GM12878 (cell line): Measurements from ENCODE around the gene TESK2. TPM values are rescaled to one million over a fixed set of nuclear protein-coding genes. Genes with fewer than 3 reads are reported as not detected.

ENCODE experiments used
- ATAC-seq: fragments of 200-7000 bp; cut with Tn5 transposase; 3 replicates; pipeline ENCODE4 v1.9.1; 2020; ENCODE audit warnings: mild to moderate bottlenecking, moderate library complexity
- BruUV-seq: library from RNA; stranded (reverse); fragments of 400-500 nt; replicated peaks from 2 replicates; lab custom pipeline; 2021; lab: Mats Ljungman, UMichigan
- CTCF ChIA-PET: fragments of 300-600 bp; sonication (Branson Sonifier 250); formaldehyde crosslinking; extraction: SDS; loops from one replicate; lab custom pipeline; 2021; ENCODE audit warnings: inconsistent platforms; lab: Yijun Ruan, JAX
- POLR2A ChIA-PET: fragments of 350-600 bp; formaldehyde crosslinking; extraction: SDS; loops from one replicate; lab custom pipeline; 2021; ENCODE audit warnings: inconsistent platforms; lab: Charles Lee
- RAD21 ChIA-PET: fragments of 300-600 bp; sonication (Branson Sonifier 250); formaldehyde crosslinking; loops from one replicate; lab custom pipeline; 2023; ENCODE audit warnings: antibody characterized with exemption; ENCODE audit not compliant: unreplicated experiment; lab: Charles Lee
- SMC1A ChIA-PET: fragments of 300-600 bp; sonication (Branson Sonifier 250); formaldehyde crosslinking; loops from one replicate; lab custom pipeline; 2023; ENCODE audit not compliant: unreplicated experiment, uncharacterized antibody; lab: Charles Lee
- DNase-seq: peaks from one replicate; pipeline ENCODE4 v3.0.0-alpha.2; 2011; ENCODE audit warnings: low read depth, low spot score
- FAIRE-seq: peaks from 3 replicates; lab custom pipeline; 2011; peaks lifted over from hg19 to GRCh38; lab: Jason Lieb, UNC
- H2AFZ ChIP-seq: 2 replicates; pipeline ENCODE4 v1.6.0; 2011; ENCODE audit warnings: low read depth, low read length, control low read depth; ENCODE audit not compliant: control insufficient read depth
- H3K27ac ChIP-seq: 2 replicates; pipeline ENCODE4 v1.5.1; 2011; ENCODE audit warnings: control low read depth; ENCODE audit not compliant: control insufficient read depth, insufficient read depth
- H3K27me3 ChIP-seq, 2 experiments: replicated peaks in 1 of 2; 2 replicates each; pipeline versions ENCODE4 v1.6.0 to v1.6.1; 2011; ENCODE audit warnings: low read length in 1 of 2; ENCODE audit not compliant: control insufficient read depth in 2 of 2, insufficient read depth in 2 of 2
- H3K36me3 ChIP-seq, 2 experiments: 2 replicates each; pipeline ENCODE4 v1.5.1; 2011; ENCODE audit warnings: low read length in 1 of 2; ENCODE audit not compliant: control insufficient read depth in 2 of 2, insufficient read depth in 2 of 2
- H3K4me1 ChIP-seq: 2 replicates; pipeline ENCODE4 v1.6.1; 2011; ENCODE audit warnings: mild to moderate bottlenecking, low read length, moderate library complexity, mixed read lengths; ENCODE audit not compliant: control insufficient read depth, insufficient read depth
- H3K4me2 ChIP-seq: 2 replicates; pipeline ENCODE4 v1.6.0; 2011; ENCODE audit warnings: control low read depth; ENCODE audit not compliant: control insufficient read depth, insufficient read depth
- H3K4me3 ChIP-seq: fragments of 200-600 bp; sonication (generic); 2 replicates; pipeline ENCODE4 v1.5.1; 2016
- H3K79me2 ChIP-seq: 2 replicates; pipeline ENCODE4 v1.6.0; 2011; ENCODE audit warnings: low read length; ENCODE audit not compliant: control insufficient read depth, insufficient read depth
- H3K9ac ChIP-seq: 2 replicates; pipeline ENCODE4 v1.8.0; 2011; ENCODE audit warnings: low read length, control low read depth, mixed read lengths; ENCODE audit not compliant: control insufficient read depth, insufficient read depth
- H3K9me3 ChIP-seq: replicated peaks from 3 replicates; pipeline ENCODE4 v1.5.1; 2011; ENCODE audit warnings: mild to moderate bottlenecking, low read length; ENCODE audit not compliant: control insufficient read depth, insufficient read depth
- H4K20me1 ChIP-seq: 2 replicates; pipeline ENCODE4 v1.6.0; 2011; ENCODE audit not compliant: control insufficient read depth, insufficient read depth
- ATF2 ChIP-seq: IDR thresholded peaks from 2 replicates; pipeline ENCODE4 v1.6.1; 2012; ENCODE audit warnings: low read length, inconsistent platforms
- ATF7 ChIP-seq: fragments of 450-650 bp; IDR thresholded peaks from 2 replicates; pipeline ENCODE4 v1.6.1; 2016; ENCODE audit warnings: low read depth, mild to moderate bottlenecking
- CBFB ChIP-seq: IDR thresholded peaks from 2 replicates; pipeline ENCODE4 v1.6.1; 2016; ENCODE audit warnings: antibody characterized with exemption, low read depth
- EGR1 ChIP-seq, 2 experiments: IDR thresholded peaks; 1 replicate in 1 of 2; 2 replicates in 1 of 2; pipeline ENCODE4 v1.6.1; 2011 to 2012; ENCODE audit warnings: low read depth in 2 of 2, low read length in 2 of 2, borderline replicate concordance in 1 of 2, mild to moderate bottlenecking in 1 of 2, moderate library complexity in 1 of 2
- HDGF ChIP-seq: fragments of 450-650 bp; IDR thresholded peaks from 2 replicates; pipeline ENCODE4 v1.6.1; 2016; ENCODE audit warnings: antibody characterized with exemption
- IKZF1 ChIP-seq: fragments of 450-650 bp; conservative IDR thresholded peaks from 2 replicates; pipeline ENCODE4 v1.6.1; 2017; ENCODE audit warnings: antibody characterized with exemption, mild to moderate bottlenecking
- IKZF2 ChIP-seq, 2 experiments: fragments of 450-650 bp; IDR thresholded peaks; 2 replicates each; pipeline ENCODE4 v1.6.1; 2017; ENCODE audit warnings: mild to moderate bottlenecking in 2 of 2, moderate library complexity in 2 of 2
- IRF4 ChIP-seq: IDR thresholded peaks from 2 replicates; pipeline ENCODE4 v1.6.1; 2011; ENCODE audit warnings: low read depth, low read length
- MTA2 ChIP-seq: fragments of 450-650 bp; IDR thresholded peaks from 2 replicates; pipeline ENCODE4 v1.6.1; 2016; ENCODE audit warnings: low read depth, mild to moderate bottlenecking, moderate library complexity
- NR2C2 ChIP-seq: IDR thresholded peaks from 2 replicates; pipeline ENCODE4 v1.6.1; 2011; ENCODE audit warnings: borderline replicate concordance, low read depth; ENCODE audit not compliant: control insufficient read depth, insufficient read length
- PAX5 ChIP-seq: IDR thresholded peaks from 2 replicates; pipeline ENCODE4 v1.6.1; 2011; ENCODE audit warnings: low read depth, low read length, borderline replicate concordance
- RB1 ChIP-seq: fragments of 450-650 bp; formaldehyde crosslinking; IDR thresholded peaks from 2 replicates; pipeline ENCODE4 v1.6.1; 2017; ENCODE audit warnings: mild to moderate bottlenecking, borderline replicate concordance
- RBBP5 ChIP-seq: fragments of 200-600 bp; sonication (generic); conservative IDR thresholded peaks from 2 replicates; pipeline ENCODE4 v1.6.1; 2016
- RUNX3 ChIP-seq: IDR thresholded peaks from 2 replicates; pipeline ENCODE4 v1.6.1; 2012; ENCODE audit warnings: low read length, inconsistent platforms
- SREBF1 ChIP-seq: IDR thresholded peaks from 2 replicates; pipeline ENCODE4 v1.6.1; 2012; ENCODE audit warnings: mild to moderate bottlenecking, low read length
- WGBS: methylation state at CpG from one replicate; pipeline ENCODE4 v1.1.6; 2016; ENCODE audit warnings: low lambda C conversion rate; ENCODE audit not compliant: insufficient replicate concordance, insufficient coverage; ENCODE audit errors: missing lambda C conversion rate; 5-methylcytosine and 5-hydroxymethylcytosine counted together
- in situ Hi-C: fragments of 300-500 bp; cut with MboI; formaldehyde crosslinking; loops from 9 replicates; pipeline ENCODE4 v1.14.3; 2018; ENCODE audit warnings: mixed read lengths
- intact Hi-C: fragments of 100-400 bp; cut with micrococcal nuclease; formaldehyde crosslinking; loops from one replicate; pipeline ENCODE4 v1.14.2; 2022; ENCODE audit not compliant: unreplicated experiment
- polyA plus RNA-seq, 11 experiments: library from polyadenylated mRNA; depleted of rRNA in 4 of 11; unstranded in 6 of 11; stranded (reverse) in 5 of 11; fragments of >200 nt; fragmentation: Nextera tagmentation in 4 of 11; fragmentation: Illumina TruSeq in 1 of 11; extraction: Ambion mirVana in 4 of 11; extraction: Trizol in 1 of 11; gene quantifications; 1 replicate in 1 of 11; 2 replicates in 10 of 11; pipeline versions ENCODE4 v1.2.1 to v1.2.3, GENCODE V29; 2011 to 2016; ENCODE audit warnings: inconsistent platforms in 2 of 11, missing spikeins in 2 of 11, low read depth in 1 of 11
- total RNA-seq, 4 experiments: library from RNA; depleted of rRNA in 3 of 4; stranded (reverse); fragments of >200 nt in 3 of 4; fragmentation: Illumina TruSeq in 1 of 4; extraction: Trizol in 1 of 4; gene quantifications; 2 replicates each; pipeline versions ENCODE4 v1.2.1 to v1.2.3, GENCODE V29; 2013 to 2021
- TF ChIP-seq, protein P1 (sequence below): fragments of 450-650 bp; formaldehyde crosslinking; IDR thresholded peaks from 2 replicates; pipeline ENCODE4 v1.4.0; 2022; ENCODE audit warnings: mild to moderate bottlenecking, moderate library complexity
- TF ChIP-seq, protein P2 (sequence below): IDR thresholded peaks from 2 replicates; pipeline ENCODE4 v1.6.1; 2011; ENCODE audit warnings: borderline replicate concordance, low read depth, mild to moderate bottlenecking, moderate library complexity, mixed read lengths, low read length; ENCODE audit not compliant: insufficient read depth; ENCODE audit errors: extremely low read length

Gene TESK2
- total and polyA plus RNA-seq, 10 of the 15 experiments (the other 5 are each of a cell fraction or from before 2014, with no cell fraction given): 2.2 to 10.0 (median 5.7) TPM

DNA sequence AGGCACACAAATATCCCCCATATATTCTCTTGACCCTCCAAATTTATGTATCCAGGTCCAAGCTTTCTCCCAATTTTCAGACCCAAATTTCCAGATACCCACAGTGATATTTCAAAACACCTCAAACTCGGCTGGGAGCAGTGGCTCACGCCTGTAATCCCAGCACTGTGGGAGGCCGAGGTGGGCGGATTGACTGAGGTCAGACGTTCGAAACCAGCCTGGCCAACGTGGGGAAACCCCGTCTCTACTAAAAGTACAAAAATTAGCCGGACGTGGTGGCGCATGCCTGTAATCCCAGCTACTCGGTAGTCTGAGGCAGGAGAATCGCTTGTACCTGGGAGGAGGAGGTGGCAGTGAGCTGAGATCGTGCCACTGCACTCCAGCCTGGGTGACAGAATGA, 1.6 kb downstream of the TESK2 start (continued):
- TF ChIP-seq ATF2 (peak; percentile 30; the same call in 1 of the 2 replicates), MTA2 (peak; percentile 56; the same call in 1 of the 2 replicates), CBFB (0 out of 2 replicates have a peak, but pooled peaks have one; percentile 54), IKZF1 (peak; percentile 80), HDGF (0 out of 2 replicates have a peak, but pooled peaks have one; percentile 17), RUNX3 (peak; percentile 79), ATF7 (peak; percentile 67)

DNA sequence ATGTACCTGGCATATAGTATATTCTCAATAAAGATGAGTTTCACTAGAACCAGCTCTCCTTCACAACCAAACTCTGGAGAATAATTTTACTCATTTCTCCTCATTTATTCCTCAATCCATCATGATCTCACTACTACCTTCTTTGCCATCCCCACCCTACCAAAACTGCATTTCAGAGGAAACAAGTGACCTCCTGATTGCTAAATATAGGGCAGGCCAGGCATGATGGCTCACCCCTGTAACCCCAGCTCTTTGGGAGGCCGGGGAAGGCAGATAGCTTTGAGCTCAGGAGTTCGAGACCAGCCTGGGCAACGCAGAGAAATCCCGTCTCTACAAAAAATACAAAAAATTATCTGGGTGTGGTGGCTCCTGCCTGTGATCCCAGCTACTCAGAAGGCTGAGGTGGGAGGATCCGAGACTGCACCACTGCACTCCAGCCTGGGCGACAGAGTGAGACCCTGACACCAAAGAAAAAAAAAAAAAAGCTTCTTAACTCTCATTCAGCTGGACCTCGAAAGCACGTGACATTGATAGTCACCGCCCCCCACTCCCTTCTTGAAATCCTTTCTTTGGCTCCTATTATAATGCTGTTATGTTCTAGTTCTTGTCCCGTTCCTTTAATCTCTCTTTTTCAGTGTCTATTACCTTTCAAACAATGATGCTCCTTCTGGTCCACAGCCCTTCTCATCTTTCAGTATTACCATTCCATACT, 2.1 kb downstream of the TESK2 start:
- Histone ChIP-seq H3K9ac (no peak overlapping the region), H2AFZ (no peak overlapping the region), H3K79me2 (peaks cover 4% of the 10 kb centered on the region), H3K4me2 (peak overlapping the region; percentile 90), H3K9me3 (no peaks in the 10 kb centered on the region), H3K4me1 (peaks cover 4% of the 10 kb centered on the region; the same call in 1 of the 2 replicates), H3K4me3 (peak overlapping the region; percentile 83; the same call in 1 of the 2 replicates), H3K36me3 (no peaks in the 10 kb centered on the region), H3K27me3 (no peaks in the 10 kb centered on the region), H3K27ac (no peak overlapping the region), H4K20me1 (no peaks in the 10 kb centered on the region)
- ChIA-PET CTCF (interaction anchor here (0.7 to 11.9 kb wide), 9 partner anchors 10 to 774 kb away, joined by 3 to 508 read pairs (median 3); partner anchors contain the start of genes MUTYH and TOE1), SMC1A (interaction anchor here (0.8 to 9.3 kb wide), 9 partner anchors 12 to 476 kb away, joined by 3 to 369 read pairs (median 24); partner anchors contain the start of genes HECTD3, NASP and UROD), POLR2A (interaction anchor here (0.7 to 4.5 kb wide), 6 partner anchors 12 to 438 kb away, joined by 3 to 42 read pairs (median 5); partner anchors contain the start of genes CCDC163 and MMACHC), RAD21 (interaction anchor here (0.9 to 9.3 kb wide), 9 partner anchors 12 to 477 kb away, joined by 3 to 319 read pairs (median 5); partner anchors contain the start of genes CCDC163, MMACHC, MUTYH and TOE1)
- intact Hi-C loops: no loop called here
- no peak for FAIRE-seq
- no peak for ATAC-seq
- in situ Hi-C loops: no loop called here
- WGBS: 85% methylated on average over 10 of the region's 10 CpGs
- no peak for DNase-seq
- BruUV-seq: no TSS peak
- TF ChIP-seq, protein P1, sequence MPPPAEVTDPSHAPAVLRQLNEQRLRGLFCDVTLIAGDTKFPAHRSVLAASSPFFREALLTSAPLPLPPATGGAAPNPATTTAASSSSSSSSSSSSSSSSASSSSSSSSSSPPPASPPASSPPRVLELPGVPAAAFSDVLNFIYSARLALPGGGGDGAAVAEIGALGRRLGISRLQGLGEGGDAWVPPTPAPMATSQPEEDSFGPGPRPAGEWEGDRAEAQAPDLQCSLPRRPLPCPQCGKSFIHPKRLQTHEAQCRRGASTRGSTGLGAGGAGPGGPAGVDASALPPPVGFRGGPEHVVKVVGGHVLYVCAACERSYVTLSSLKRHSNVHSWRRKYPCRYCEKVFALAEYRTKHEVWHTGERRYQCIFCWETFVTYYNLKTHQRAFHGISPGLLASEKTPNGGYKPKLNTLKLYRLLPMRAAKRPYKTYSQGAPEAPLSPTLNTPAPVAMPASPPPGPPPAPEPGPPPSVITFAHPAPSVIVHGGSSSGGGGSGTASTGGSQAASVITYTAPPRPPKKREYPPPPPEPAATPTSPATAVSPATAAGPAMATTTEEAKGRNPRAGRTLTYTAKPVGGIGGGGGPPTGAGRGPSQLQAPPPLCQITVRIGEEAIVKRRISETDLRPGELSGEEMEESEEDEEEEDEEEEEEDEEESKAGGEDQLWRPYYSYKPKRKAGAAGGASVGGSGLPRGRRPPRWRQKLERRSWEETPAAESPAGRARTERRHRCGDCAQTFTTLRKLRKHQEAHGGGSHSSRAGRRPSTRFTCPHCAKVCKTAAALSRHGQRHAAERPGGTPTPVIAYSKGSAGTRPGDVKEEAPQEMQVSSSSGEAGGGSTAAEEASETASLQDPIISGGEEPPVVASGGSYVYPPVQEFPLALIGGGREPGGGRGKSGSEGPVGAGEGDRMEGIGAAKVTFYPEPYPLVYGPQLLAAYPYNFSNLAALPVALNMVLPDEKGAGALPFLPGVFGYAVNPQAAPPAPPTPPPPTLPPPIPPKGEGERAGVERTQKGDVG (CRISPR knock-in tag): no peak
- TF ChIP-seq PAX5: no peak
- no peak for TF ChIP-seq IRF4
- TF ChIP-seq, protein P2, sequence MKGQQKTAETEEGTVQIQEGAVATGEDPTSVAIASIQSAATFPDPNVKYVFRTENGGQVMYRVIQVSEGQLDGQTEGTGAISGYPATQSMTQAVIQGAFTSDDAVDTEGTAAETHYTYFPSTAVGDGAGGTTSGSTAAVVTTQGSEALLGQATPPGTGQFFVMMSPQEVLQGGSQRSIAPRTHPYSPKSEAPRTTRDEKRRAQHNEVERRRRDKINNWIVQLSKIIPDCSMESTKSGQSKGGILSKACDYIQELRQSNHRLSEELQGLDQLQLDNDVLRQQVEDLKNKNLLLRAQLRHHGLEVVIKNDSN: no peak
- TF ChIP-seq RBBP5: no peak
- no peak for TF ChIP-seq ATF7
- no peak for TF ChIP-seq EGR1 (IDR thresholded peaks at IDR 0.05; ENCODE audit: borderline replicate concordance in 1 of 2, low read depth in 2 of 2, low read length in 2 of 2)
- TF ChIP-seq RB1: no peak
- TF ChIP-seq IKZF2 (IDR thresholded peaks at IDR 0.05): no peak
- TF ChIP-seq SREBF1: no peak
- no peak for TF ChIP-seq NR2C2
